Activated T-cell treated with anti-CD3 and anti-CD28 coated beads, Interleukin-2, amount 50 U/mL, for 48 hours (primary cell): ENCODE measurements around the gene DUSP10.

Experiments
- DNase-seq, 2 experiments: peaks; one replicate each; pipeline ENCODE4 v3.0.0-alpha.2; 2020

The DUSP10 gene

GRCh38 chr1:221762121-221762520, 20.2 kb upstream of the DUSP10 start:
- no peak for DNase-seq

GRCh38 chr1:221761354-221762002, 19.6 kb upstream of the DUSP10 start:
- DNase-seq: no peak

- DNase-seq: no peak
Measured at GRCh38 chr1:221760911-221761310, 19.0 kb upstream of the DUSP10 start.

GRCh38 chr1:221759436-221759835, 17.5 kb upstream of the DUSP10 start:
- DNase-seq: no peak

- no peak for DNase-seq
Measured at GRCh38 chr1:221758455-221758854, 16.6 kb upstream of the DUSP10 start.

GRCh38 chr1:221756830-221757551, 15.1 kb upstream of the DUSP10 start:
- DNase-seq: no peak

GRCh38 chr1:221753828-221754188, 11.9 kb upstream of the DUSP10 start:
- no peak for DNase-seq

GRCh38 chr1:221751226-221751887, 9.5 kb upstream of the DUSP10 start:
- DNase-seq: no peak

- no peak for DNase-seq
Measured at GRCh38 chr1:221748981-221749380, 7.1 kb upstream of the DUSP10 start.

- no peak for DNase-seq
Measured at GRCh38 chr1:221747839-221748238, 6.0 kb upstream of the DUSP10 start.

GRCh38 chr1:221743416-221744208, 1.7 kb upstream of the DUSP10 start:
- DNase-seq: no peak

- peak; percentile 83 to 86 for DNase-seq
Measured at GRCh38 chr1:221742555-221743415, 896 bp upstream of the DUSP10 start.

- DNase-seq: peak; percentile 44 to 49
Measured at GRCh38 chr1:221740993-221741702, 741 bp downstream of the DUSP10 start.

- DNase-seq: no peak
Measured at GRCh38 chr1:221740369-221740992, 1.4 kb downstream of the DUSP10 start.

GRCh38 chr1:221739677-221740025, 2.2 kb downstream of the DUSP10 start:
- DNase-seq: no peak

- DNase-seq: no peak
Measured at GRCh38 chr1:221739018-221739676, 2.7 kb downstream of the DUSP10 start.

- DNase-seq: no peak
Measured at GRCh38 chr1:221736714-221737113, 5.2 kb downstream of the DUSP10 start.

- DNase-seq: no peak
Measured at GRCh38 chr1:221735999-221736398, 5.9 kb downstream of the DUSP10 start.

- no peak for DNase-seq
Measured at GRCh38 chr1:221734187-221734586, 7.7 kb downstream of the DUSP10 start.

- DNase-seq: no peak
Measured at GRCh38 chr1:221732052-221732451, 9.8 kb downstream of the DUSP10 start.
